SH-SY5Y (cell line): Measurements from ENCODE around the gene PHF8.

Experiments used
- GATA2 ChIP-seq: IDR thresholded peaks from 2 replicates; pipeline ENCODE4 v1.6.1; 2011; ENCODE audit warnings: mild to moderate bottlenecking, low read depth, low read length
- GATA3 ChIP-seq: IDR thresholded peaks from 2 replicates; pipeline ENCODE4 v1.6.1; 2011; ENCODE audit warnings: low read depth, mild to moderate bottlenecking, low read length, moderate library complexity

DNA sequence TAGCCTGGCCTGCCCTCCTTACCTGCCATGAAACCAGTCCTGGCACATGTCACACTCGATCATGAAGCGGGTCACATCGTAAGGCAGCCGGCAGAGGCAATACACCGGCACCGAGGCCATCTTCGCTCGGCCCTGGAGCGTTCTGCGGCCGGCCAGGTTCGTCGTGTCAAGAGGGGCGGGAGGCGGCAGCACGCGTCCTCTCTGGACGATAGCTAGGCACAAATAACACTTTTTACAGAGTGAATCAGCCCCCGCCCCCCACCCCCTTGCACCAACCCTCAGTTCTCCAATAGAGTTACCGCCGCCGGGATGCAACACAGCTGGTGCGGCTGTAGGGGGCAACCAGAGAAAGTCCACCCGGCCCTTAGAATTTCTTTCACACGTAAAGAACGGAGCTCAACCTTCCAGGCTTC lies 1.7 kb downstream of the PHF8 start:
- TF ChIP-seq GATA2, result no peak
- no peak for TF ChIP-seq GATA3
